Mucosa of descending colon (tissue), 3 donors: Measurements from ENCODE around the gene SLC17A4. TPM values are rescaled to one million over a fixed set of nuclear protein-coding genes. Genes with fewer than 3 reads are reported as not detected.

ENCODE experiments used
- ATAC-seq: fragments of 200-7000 bp; cut with Tn5 transposase; one replicate; pipeline ENCODE4 v1.9.1; 2020; ENCODE audit warnings: mild to moderate bottlenecking, moderate library complexity
- DNase-seq, 3 donors: peaks; one replicate each; pipeline ENCODE4 v3.0.0-alpha.2; 2020
- H3K36me3 ChIP-seq: fragments of 200-600 bp; one replicate; pipeline ENCODE4 v1.8.0; 2021; ENCODE audit warnings: low read depth, mild to moderate bottlenecking
- H3K4me1 ChIP-seq: fragments of 200-600 bp; one replicate; pipeline ENCODE4 v1.8.0; 2021; ENCODE audit warnings: low read depth, mild to moderate bottlenecking
- H3K4me3 ChIP-seq: fragments of 200-600 bp; one replicate; pipeline ENCODE4 v1.8.0; 2021; ENCODE audit warnings: mild to moderate bottlenecking
- H3K9me3 ChIP-seq: fragments of 200-600 bp; one replicate; pipeline ENCODE4 v1.8.0; 2021; ENCODE audit warnings: mild to moderate bottlenecking
- CTCF ChIP-seq: fragments of 200-600 bp; IDR thresholded peaks from one replicate; pipeline ENCODE4 v1.8.0; 2022; ENCODE audit warnings: antibody characterized with exemption, mild to moderate bottlenecking
- intact Hi-C, 2 donors: fragments of 100-400 bp; cut with DNase I in 1 of 2; cut with micrococcal nuclease in 1 of 2; formaldehyde crosslinking; loops; one replicate each; pipeline versions ENCODE4 v1.11.0 to v1.11.1; 2022; cut with DNase I, micrococcal nuclease
- total RNA-seq, 3 donors: library from RNA; stranded (reverse); fragmentation: NEBNext Ultra II Directional in 2 of 3; extraction: Animal tissue kit (Norgen Biotek cat#: 25700) in 2 of 3; gene quantifications; one replicate each; pipeline versions ENCODE4 v1.2.1 to v1.2.4, GENCODE V29; 2021 to 2023
- donor health status: DM: no; HTN: no; CAD: no; lungs with moderate emphysema.
- donor health status: DM: no; HTN: no; CAD: no.
- donor health status: DM: no; HTN: yes; CAD: no.

The SLC17A4 gene
- total RNA-seq, 3 donors from 2014 or later, result 30.2 to 107 (median 40.1) TPM

GRCh38 chr6:25714765-25715164, 39.8 kb upstream of the SLC17A4 start:
- H3K9me3 ChIP-seq, result no peaks in the 10 kb centered on the region
- intact Hi-C loops, result no loop called here
- no peaks in the 10 kb centered on the region for H3K36me3 ChIP-seq
- ATAC-seq (no peak), DNase-seq (no peak)
- H3K4me1 ChIP-seq, result no peaks in the 10 kb centered on the region
- TF ChIP-seq CTCF, result no peak
- H3K4me3 ChIP-seq, result no peak overlapping the region

DNA sequence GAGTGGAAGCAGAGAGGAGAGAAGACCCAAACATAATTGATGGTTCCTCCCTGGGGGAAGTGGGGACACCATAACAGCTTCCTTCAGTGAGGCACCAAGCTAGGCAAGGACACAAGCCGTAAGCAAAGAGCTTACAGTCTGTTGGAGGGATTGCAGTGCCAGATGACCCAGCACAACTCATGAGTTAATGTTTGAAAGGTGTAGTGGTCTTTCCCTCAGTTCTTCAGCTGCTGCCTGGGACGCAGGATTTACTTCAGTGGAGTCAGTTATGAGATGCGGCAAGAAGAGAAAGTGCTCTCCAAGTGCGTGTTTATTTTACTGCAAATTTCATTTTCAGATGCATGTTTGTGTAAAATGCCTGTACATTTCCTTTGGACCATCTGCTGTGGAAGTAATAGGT, 38.7 kb upstream of the SLC17A4 start:
- no peak overlapping the region for H3K4me3 ChIP-seq
- no peaks in the 10 kb centered on the region for H3K4me1 ChIP-seq
- ATAC-seq, result no peak
- H3K9me3 ChIP-seq, result no peaks in the 10 kb centered on the region
- no peak for DNase-seq
- intact Hi-C loops, result no loop called here
- no peak for TF ChIP-seq CTCF
- H3K36me3 ChIP-seq, result no peaks in the 10 kb centered on the region

GRCh38 chr6:25717866-25718740, 36.4 kb upstream of the SLC17A4 start:
- intact Hi-C loops, result no loop called here
- peak; percentile 20 for TF ChIP-seq CTCF
- Histone ChIP-seq H3K9me3 (no peaks in the 10 kb centered on the region), H3K36me3 (no peaks in the 10 kb centered on the region), H3K4me1 (no peaks in the 10 kb centered on the region), H3K4me3 (no peak overlapping the region)
- ATAC-seq, result no peak
- peak in 1 of 3 donors; percentile 54 for DNase-seq

DNA sequence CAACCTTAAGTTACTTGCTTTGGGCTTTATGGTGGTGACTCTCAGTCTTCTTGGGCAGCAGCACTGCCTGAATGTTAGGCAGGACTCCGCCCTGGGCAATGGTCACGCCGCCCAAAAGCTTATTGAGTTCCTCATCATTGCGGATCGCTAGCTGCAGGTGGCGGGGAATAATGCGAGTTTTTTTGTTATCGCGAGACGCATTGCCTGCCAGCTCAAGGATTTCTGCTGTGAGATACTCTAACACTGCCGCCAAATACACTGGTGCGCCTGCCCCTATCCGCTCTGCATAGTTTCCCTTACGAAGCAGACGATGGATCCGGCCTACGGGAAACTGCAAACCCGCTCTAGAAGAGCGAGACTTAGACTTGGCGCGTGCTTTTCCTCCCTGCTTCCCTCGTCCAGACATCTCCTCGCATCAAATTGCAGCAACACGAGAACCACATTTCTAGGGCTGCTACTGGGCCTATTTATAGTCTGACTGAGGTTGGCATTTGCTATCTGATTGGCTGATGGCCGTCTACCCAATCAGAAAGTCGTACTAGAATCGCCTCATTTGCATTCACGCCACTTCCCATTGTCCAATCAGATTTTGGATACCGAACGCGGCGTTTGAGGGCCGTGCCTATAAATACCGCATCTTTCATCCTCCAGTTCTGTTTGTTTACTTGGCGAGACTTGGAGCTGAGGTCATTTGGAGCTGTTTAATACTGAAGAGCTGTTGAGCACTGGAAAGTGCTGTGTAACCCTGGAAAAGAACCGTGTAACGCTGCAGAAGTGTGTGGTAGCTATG, 28.2 kb upstream of the SLC17A4 start:
- no peak for TF ChIP-seq CTCF
- no peak for ATAC-seq
- DNase-seq, result no peak
- Histone ChIP-seq H3K9me3 (no peaks in the 10 kb centered on the region), H3K4me3 (no peak overlapping the region), H3K4me1 (no peaks in the 10 kb centered on the region), H3K36me3 (no peaks in the 10 kb centered on the region)
- intact Hi-C loops, result no loop called here

DNA sequence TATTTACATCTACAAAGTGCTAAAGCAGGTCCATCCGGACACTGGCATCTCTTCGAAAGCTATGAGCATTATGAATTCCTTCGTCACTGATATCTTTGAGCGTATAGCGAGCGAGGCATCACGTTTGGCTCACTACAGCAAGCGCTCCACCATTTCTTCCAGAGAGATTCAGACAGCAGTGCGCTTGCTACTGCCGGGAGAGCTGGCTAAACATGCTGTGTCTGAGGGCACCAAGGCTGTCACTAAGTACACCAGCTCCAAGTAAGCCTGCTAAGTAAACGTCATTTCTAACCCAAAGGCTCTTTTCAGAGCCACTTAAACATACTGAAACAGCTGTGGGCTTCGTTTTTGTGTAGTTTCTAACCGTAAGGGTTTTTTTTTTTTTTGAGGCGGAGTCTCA, 27.5 kb upstream of the SLC17A4 start:
- H3K36me3 ChIP-seq, result no peaks in the 10 kb centered on the region
- H3K4me3 ChIP-seq, result no peak overlapping the region
- ATAC-seq, result no peak
- TF ChIP-seq CTCF, result no peak
- H3K4me1 ChIP-seq, result no peaks in the 10 kb centered on the region
- intact Hi-C loops, result no loop called here
- no peak for DNase-seq
- no peaks in the 10 kb centered on the region for H3K9me3 ChIP-seq
